Uterus (tissue), 4 donors: ENCODE measurements around the gene LIX1L. TPM values are rescaled to one million over a fixed set of nuclear protein-coding genes. Genes with fewer than 3 reads are reported as not detected.

Experiments used
- DNase-seq, 2 donors: peaks; one replicate each; pipeline ENCODE4 v3.0.0-alpha.2; 2019 to 2020
- H3K27ac ChIP-seq, 2 donors: fragments of 200-600 bp; sonication (generic); 1 replicate in 1 of 2; 2 replicates in 1 of 2; pipeline ENCODE4 v1.5.1; 2016 to 2018
- H3K27me3 ChIP-seq, 2 donors: fragments of 200-600 bp; sonication (generic); one replicate each; pipeline ENCODE4 v1.5.1; 2018 to 2019; ENCODE audit warnings: control low read depth in 1 of 2
- H3K36me3 ChIP-seq, 2 donors: fragments of 200-600 bp; sonication (generic); one replicate each; pipeline ENCODE4 v1.5.1; 2019; ENCODE audit warnings: control low read depth in 1 of 2
- H3K4me1 ChIP-seq, 2 donors: fragments of 200-600 bp; sonication (generic); one replicate each; pipeline ENCODE4 v1.5.1; 2018 to 2019; ENCODE audit warnings: control low read depth in 1 of 2
- H3K4me3 ChIP-seq, 2 donors: fragments of 200-600 bp; sonication (generic); 1 replicate in 1 of 2; 2 replicates in 1 of 2; pipeline ENCODE4 v1.5.1; 2018 to 2019; ENCODE audit warnings: mild to moderate bottlenecking in 1 of 2
- H3K9me3 ChIP-seq, 2 donors: fragments of 200-600 bp; sonication (generic); one replicate each; pipeline ENCODE4 v1.5.1; 2019; ENCODE audit warnings: control low read depth in 1 of 2
- CTCF ChIP-seq, 4 experiments: fragments of 200-600 bp in 2 of 4; fragments of 450-650 bp in 2 of 4; sonication (generic) in 2 of 4; IDR thresholded peaks; one replicate each; pipeline ENCODE4 v1.5.1; 2016 to 2019; ENCODE audit warnings: antibody characterized with exemption in 4 of 4, mild to moderate bottlenecking in 2 of 4, moderate library complexity in 1 of 4
- POLR2A ChIP-seq, 2 donors: fragments of 450-650 bp; IDR thresholded peaks; one replicate each; pipeline ENCODE4 v1.6.1; 2016; ENCODE audit warnings: antibody characterized with exemption in 2 of 2, mild to moderate bottlenecking in 1 of 2, moderate library complexity in 1 of 2
- intact Hi-C: fragments of 100-400 bp; cut with DNase I; formaldehyde crosslinking; loops from one replicate; pipeline ENCODE4 v1.15.1; 2023; ENCODE audit warnings: low total_unique reads
- total RNA-seq, 4 donors: library from RNA; depleted of rRNA in 3 of 4; stranded (reverse); fragments of >200 nt in 3 of 4; gene quantifications; one replicate each; pipeline versions ENCODE4 v1.1.0 to v1.2.4, GENCODE V29; 2014 to 2023
- donor health status: DM: yes; HTN: yes; CAD: no.

The LIX1L gene
- total RNA-seq, 4 donors from 2014 or later, result 12.3 to 69.0 (median 32.2) TPM

DNA sequence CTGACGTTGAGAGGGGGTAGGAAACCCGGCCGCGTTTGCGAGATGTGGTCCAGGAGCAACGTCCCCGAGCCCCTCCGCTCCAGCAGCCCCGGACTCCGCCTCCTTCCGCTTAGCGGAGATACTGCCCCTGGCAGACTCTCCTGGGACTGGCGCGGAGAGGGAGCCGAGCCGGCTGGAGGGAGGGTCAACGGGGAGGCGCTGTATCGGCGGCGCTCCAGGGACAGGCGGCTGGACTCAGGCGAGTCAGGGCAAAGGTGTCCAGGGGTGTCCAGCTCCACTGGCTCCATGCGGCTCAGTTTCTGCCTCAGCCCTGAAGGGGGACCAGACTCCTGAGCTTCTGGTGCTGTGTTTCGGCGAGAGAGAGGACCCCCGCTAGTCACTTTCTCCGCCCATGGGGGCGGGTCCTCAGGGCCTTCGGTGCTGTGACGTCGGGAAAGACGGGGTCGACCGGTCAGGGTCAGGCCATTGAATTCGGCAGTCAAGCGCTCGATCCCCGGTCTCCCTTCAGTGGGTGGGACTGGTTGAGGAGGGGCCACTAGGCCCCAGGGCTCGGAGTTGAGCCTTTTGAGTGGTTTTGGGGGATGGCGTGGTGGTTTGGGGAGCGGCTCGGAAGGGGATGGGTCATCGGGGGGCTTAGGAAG is 2.8 kb upstream of the LIX1L start:
- peak; percentile 69 to 79 for TF ChIP-seq POLR2A (IDR thresholded peaks at IDR 0.05)
- TF ChIP-seq CTCF (IDR thresholded peaks at IDR 0.05), result peak in 3 of 4 experiments; percentile 15 to 45 (median 32)
- Histone ChIP-seq H3K27ac (peak overlapping the region; percentile 86 to 93), H3K36me3 (no peaks in the 10 kb centered on the region), H3K4me3 (peak overlapping the region; percentile 52 to 56), H3K4me1 (peaks cover 0 to 13% of the 10 kb centered on the region in 2 donors), H3K9me3 (no peaks in the 10 kb centered on the region), H3K27me3 (no peaks in the 10 kb centered on the region)
- peak; percentile 84 to 88 for DNase-seq
- intact Hi-C loops, result no loop called here

DNA sequence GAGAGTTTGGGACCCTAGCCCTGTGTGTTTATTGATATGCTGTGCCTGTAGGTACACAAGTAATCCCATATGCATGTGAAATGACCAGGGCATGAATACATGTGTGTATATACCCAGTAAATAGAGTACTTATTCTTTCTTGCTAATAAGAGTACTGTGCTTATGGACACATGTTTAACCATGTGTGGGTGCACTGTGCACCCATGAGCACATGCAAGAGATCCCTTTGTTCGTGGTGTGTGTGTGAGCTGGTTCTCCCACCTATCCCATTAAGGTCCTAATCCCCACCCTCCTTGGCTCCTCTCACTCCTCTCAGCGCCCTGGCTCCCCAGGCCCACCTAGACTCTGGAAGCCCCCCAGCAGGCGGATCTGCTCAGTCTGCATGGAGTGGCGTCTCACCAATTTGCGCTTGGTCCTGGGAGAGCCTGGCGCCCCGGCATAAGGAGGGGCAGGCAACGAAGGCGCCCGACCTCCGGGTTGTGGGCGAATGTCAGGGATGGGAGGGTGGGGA is 2.2 kb upstream of the LIX1L start:
- TF ChIP-seq POLR2A (IDR thresholded peaks at IDR 0.05), result no peak
- Histone ChIP-seq H3K36me3 (no peaks in the 10 kb centered on the region), H3K27ac (peak overlapping the region; percentile 86 to 93), H3K4me1 (peaks cover 0 to 13% of the 10 kb centered on the region in 2 donors), H3K27me3 (no peaks in the 10 kb centered on the region), H3K9me3 (no peaks in the 10 kb centered on the region), H3K4me3 (peak overlapping the region; percentile 52 to 56)
- intact Hi-C loops, result no loop called here
- peak in 1 of 2 donors; percentile 50 for DNase-seq

DNA sequence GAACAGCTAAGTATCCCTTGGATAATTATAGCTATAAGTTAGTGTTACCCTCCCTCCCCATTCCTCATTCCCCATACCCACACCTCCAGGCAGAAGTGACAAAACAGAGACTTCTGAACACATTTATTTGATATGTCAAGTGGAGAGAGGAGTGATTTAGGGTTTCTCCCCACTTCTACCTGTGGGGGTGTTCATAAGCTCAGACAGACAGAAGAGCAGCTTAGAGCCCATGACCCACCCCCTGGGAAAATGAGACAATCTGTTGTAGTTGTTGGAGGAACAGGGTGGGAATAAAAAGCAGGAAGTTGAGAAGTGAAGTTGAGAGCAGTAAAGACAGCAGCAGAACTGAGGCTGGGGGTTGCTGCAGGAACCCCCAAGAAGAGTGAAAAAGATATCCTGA is 1.5 kb upstream of the LIX1L start:
- Histone ChIP-seq H3K27me3 (no peaks in the 10 kb centered on the region), H3K4me3 (no peak overlapping the region), H3K9me3 (no peaks in the 10 kb centered on the region), H3K27ac (peak overlapping the region; percentile 93 to 97), H3K36me3 (no peaks in the 10 kb centered on the region), H3K4me1 (peaks cover 0 to 13% of the 10 kb centered on the region in 2 donors)
- TF ChIP-seq POLR2A (IDR thresholded peaks at IDR 0.05) (no peak), CTCF (IDR thresholded peaks at IDR 0.05) (no peak)
- intact Hi-C loops, result no loop called here
- no peak for DNase-seq

DNA sequence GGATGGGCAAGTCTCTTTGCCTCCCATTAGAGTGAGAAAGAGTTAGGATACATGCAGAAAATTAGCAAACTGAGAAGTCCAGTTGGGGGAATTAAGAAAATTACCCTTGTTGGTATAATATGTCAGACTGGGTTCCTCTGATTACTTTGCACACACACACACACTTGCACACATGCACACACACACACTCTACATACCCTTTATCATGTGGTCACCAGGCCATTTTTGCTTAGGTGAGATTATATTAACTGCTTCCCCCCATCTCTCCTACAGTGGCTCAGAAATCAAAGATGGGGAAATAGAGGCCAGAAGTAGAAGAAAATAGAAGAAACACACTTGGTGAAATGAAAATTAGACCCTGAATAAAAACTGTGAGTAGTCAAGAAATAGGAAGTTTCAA is 917 bp upstream of the LIX1L start:
- H3K27me3 ChIP-seq, result no peaks in the 10 kb centered on the region
- DNase-seq, result no peak
- H3K4me3 ChIP-seq, result no peak overlapping the region
- peaks cover 0 to 10% of the 10 kb centered on the region in 2 donors for H3K4me1 ChIP-seq
- TF ChIP-seq CTCF (IDR thresholded peaks at IDR 0.05) (no peak), POLR2A (IDR thresholded peaks at IDR 0.05) (no peak)
- intact Hi-C loops, result no loop called here
- H3K27ac ChIP-seq, result peak overlapping the region; percentile 97
- H3K9me3 ChIP-seq, result no peaks in the 10 kb centered on the region
- no peaks in the 10 kb centered on the region for H3K36me3 ChIP-seq

DNA sequence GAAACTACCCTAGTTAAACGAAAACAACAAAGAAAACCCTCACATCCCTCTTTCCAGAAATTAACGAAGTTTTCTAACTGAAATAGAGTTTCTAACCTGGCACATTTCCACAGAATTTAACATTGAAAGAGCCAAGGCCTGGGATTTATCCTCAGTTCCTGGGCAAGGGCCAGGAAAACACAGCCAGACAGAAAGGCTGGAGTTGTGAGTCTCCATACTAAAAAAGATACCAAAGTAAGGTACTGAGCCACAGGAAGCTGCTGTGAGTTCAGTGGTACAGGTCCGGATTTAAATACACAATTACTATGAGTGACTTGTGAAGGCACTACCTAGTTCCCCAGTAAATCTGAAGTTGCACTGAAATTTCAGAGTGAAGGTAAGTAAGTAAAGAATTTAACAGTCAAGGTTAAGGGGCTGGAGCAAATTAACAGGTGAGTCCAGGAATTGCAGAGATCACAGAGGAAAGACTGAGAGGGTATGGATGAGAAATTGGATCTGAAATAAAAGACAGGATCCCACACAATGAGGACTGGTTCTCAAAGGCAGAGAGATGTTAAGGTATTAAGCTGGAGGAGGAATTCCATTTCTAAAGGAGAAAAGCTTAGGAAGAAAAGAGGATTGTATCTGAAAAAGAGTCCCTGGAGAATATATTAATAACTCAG is 905 bp downstream of the LIX1L start:
- H3K27me3 ChIP-seq, result no peaks in the 10 kb centered on the region
- TF ChIP-seq CTCF (IDR thresholded peaks at IDR 0.05) (peak in 1 of 4 experiments; percentile 5), POLR2A (IDR thresholded peaks at IDR 0.05) (no peak)
- no peaks in the 10 kb centered on the region for H3K9me3 ChIP-seq
- DNase-seq, result peak; percentile 66 to 72
- H3K36me3 ChIP-seq, result no peaks in the 10 kb centered on the region
- intact Hi-C loops, result no loop called here
- H3K4me1 ChIP-seq, result no peaks in the 10 kb centered on the region
- H3K4me3 ChIP-seq, result peak overlapping the region; percentile 69 to 83
- peak overlapping the region; percentile 97 for H3K27ac ChIP-seq
